NCI-H748 treated with DMSO at 0.1 percent for 48 hours (cell line): ENCODE data around the gene RTL9.
"Not testable (repeated sequence)": the region's sequence is repeated elsewhere in the genome, so short reads cannot be mapped to it uniquely, and the experiment has no call there.

ENCODE experiments used
- DNase-seq: peaks from one replicate; lab custom pipeline; 2025; lab: John Stamatoyannopoulos, UW

RTL9 gene

GRCh38 chrX:110406250-110406649, 47.6 kb downstream of the RTL9 start:
- DNase-seq: not testable (repeated sequence)

DNA sequence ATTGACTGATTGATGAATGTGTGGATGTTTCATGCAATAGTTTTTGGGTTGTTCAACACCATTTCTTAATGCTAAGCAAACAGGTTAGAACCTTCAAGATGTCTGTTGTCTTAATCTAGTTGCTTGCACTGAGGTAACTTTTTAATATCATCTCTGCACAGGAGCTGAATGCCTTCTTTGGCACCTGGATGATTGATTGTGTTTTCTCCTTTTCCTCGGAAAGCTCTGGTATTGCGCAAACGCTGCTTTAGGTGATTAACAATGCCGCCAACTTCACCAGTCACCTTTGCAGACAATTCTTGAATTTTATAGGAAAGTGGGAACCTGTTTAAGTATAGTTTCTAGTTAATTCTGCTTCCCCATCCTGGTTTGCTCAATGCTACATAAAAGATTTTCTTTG, 48.2 kb downstream of the RTL9 start:
- DNase-seq: no peak

GRCh38 chrX:110407910-110408545, 49.4 kb downstream of the RTL9 start:
- DNase-seq: peak; percentile 73
